Activated naive CD4-positive, alpha-beta T cell treated with anti-CD3 and anti-CD28 coated beads for 36 hours (primary cell): ENCODE measurements around the gene SRPK2. TPM values are rescaled to one million over a fixed set of nuclear protein-coding genes. Genes with fewer than 3 reads are reported as not detected.
A peak's percentile ranks its signal among the peaks of the same experiment; 100 is the strongest.

Experiments
- CTCF ChIA-PET: fragments of 350-600 bp; sonication (Branson Sonifier 250); formaldehyde crosslinking; loops from one replicate; lab custom pipeline; 2021; ENCODE audit warnings: antibody characterized with exemption; lab: Charles Lee
- DNase-seq: peaks from one replicate; pipeline ENCODE4 v3.0.0-alpha.2; 2020
- H3K27ac Mint-ChIP-seq: one replicate; pipeline ENCODE4 v1.8.0; 2021; ENCODE audit warnings: mild to moderate bottlenecking, mixed read lengths
- H3K27me3 Mint-ChIP-seq: one replicate; pipeline ENCODE4 v1.8.0; 2021; ENCODE audit warnings: low read depth, mixed read lengths
- H3K36me3 Mint-ChIP-seq: one replicate; pipeline ENCODE4 v1.8.0; 2021; ENCODE audit warnings: low read depth, mixed read lengths
- H3K4me1 Mint-ChIP-seq: one replicate; pipeline ENCODE4 v1.8.0; 2021; ENCODE audit warnings: low read depth, mixed read lengths
- H3K4me3 Mint-ChIP-seq: one replicate; pipeline ENCODE4 v1.8.0; 2021; ENCODE audit warnings: mild to moderate bottlenecking, moderate library complexity, mixed read lengths
- H3K9me3 Mint-ChIP-seq: one replicate; pipeline ENCODE4 v1.8.0; 2021; ENCODE audit warnings: mixed read lengths
- intact Hi-C: fragments of 100-400 bp; cut with micrococcal nuclease; formaldehyde crosslinking; loops from one replicate; pipeline ENCODE4 v1.15.1; 2023
- total RNA-seq, 2 experiments: library from RNA; stranded (reverse); gene quantifications; one replicate each; pipeline ENCODE4 v1.2.3, GENCODE V29; 2021

The SRPK2 gene
- total RNA-seq, 2 experiments from 2014 or later: 41.1 to 43.3 TPM

GRCh38 chr7:105154084-105154483 lies 234.6 kb downstream of the SRPK2 start:
- Mint-ChIP-seq H3K27ac (no peak overlapping the region), H3K4me1 (peaks cover 4% of the 10 kb centered on the region), H3K9me3 (no peaks in the 10 kb centered on the region), H3K27me3 (no peaks in the 10 kb centered on the region), H3K4me3 (no peak overlapping the region), H3K36me3 (peaks cover 6% of the 10 kb centered on the region)
- CTCF ChIA-PET: interaction anchor here (0.6 to 2.5 kb wide), 8 partner anchors 14 to 412 kb away, joined by 3 to 10 read pairs (median 6); no protein-coding TSS in a partner anchor
- no peak for DNase-seq
- intact Hi-C loops: loop anchor here (5.0 kb wide), 1 partner anchor 232 kb away; no protein-coding TSS in a partner anchor

GRCh38 chr7:105153531-105153930 lies 235.2 kb downstream of the SRPK2 start:
- intact Hi-C loops: loop anchor here (1.0 to 5.0 kb wide), 4 partner anchors 183 to 436 kb away; no protein-coding TSS in a partner anchor
- Mint-ChIP-seq H3K4me3 (no peak overlapping the region), H3K27me3 (no peaks in the 10 kb centered on the region), H3K4me1 (peaks cover 4% of the 10 kb centered on the region), H3K27ac (peak overlapping the region; percentile 4), H3K36me3 (peaks cover 6% of the 10 kb centered on the region), H3K9me3 (no peaks in the 10 kb centered on the region)
- CTCF ChIA-PET: interaction anchor here (0.6 to 2.5 kb wide), 11 partner anchors 13 to 413 kb away, joined by 3 to 10 read pairs (median 4); no protein-coding TSS in a partner anchor
- DNase-seq: no peak

GRCh38 chr7:105151152-105151551 lies 237.6 kb downstream of the SRPK2 start:
- CTCF ChIA-PET: interaction anchor here (0.5 kb wide), 1 partner anchor 179 kb away, joined by 4 read pairs; no protein-coding TSS in a partner anchor
- intact Hi-C loops: loop anchor here (5.0 kb wide), 1 partner anchor 229 kb away; no protein-coding TSS in a partner anchor
- no peak overlapping the region for H3K4me3 Mint-ChIP-seq
- H3K36me3 Mint-ChIP-seq: peaks cover 2% of the 10 kb centered on the region
- H3K27me3 Mint-ChIP-seq: no peaks in the 10 kb centered on the region
- no peak overlapping the region for H3K27ac Mint-ChIP-seq
- H3K9me3 Mint-ChIP-seq: no peaks in the 10 kb centered on the region
- DNase-seq: no peak
- H3K4me1 Mint-ChIP-seq: peaks cover 4% of the 10 kb centered on the region

- DNase-seq: no peak
- no peaks in the 10 kb centered on the region for H3K27me3 Mint-ChIP-seq
- CTCF ChIA-PET: interaction anchor here (0.6 kb wide), 1 partner anchor 194 kb away, joined by 3 read pairs; no protein-coding TSS in a partner anchor
- intact Hi-C loops: loop anchor here (5.0 kb wide), 1 partner anchor 228 kb away; no protein-coding TSS in a partner anchor
- H3K27ac Mint-ChIP-seq: no peak overlapping the region
- peaks cover 4% of the 10 kb centered on the region for H3K4me1 Mint-ChIP-seq
- H3K4me3 Mint-ChIP-seq: no peak overlapping the region
- no peaks in the 10 kb centered on the region for H3K9me3 Mint-ChIP-seq
- no peaks in the 10 kb centered on the region for H3K36me3 Mint-ChIP-seq
These were observed 238.9 kb downstream of the SRPK2 start for GRCh38 chr7:105149827-105150226.

- H3K4me1 Mint-ChIP-seq: no peaks in the 10 kb centered on the region
- intact Hi-C loops: no loop called here
- CTCF ChIA-PET: interaction anchor here (0.8 kb wide), 1 partner anchor 25 kb away, joined by 3 read pairs; no protein-coding TSS in a partner anchor
- H3K27me3 Mint-ChIP-seq: no peaks in the 10 kb centered on the region
- no peaks in the 10 kb centered on the region for H3K9me3 Mint-ChIP-seq
- no peak for DNase-seq
- H3K4me3 Mint-ChIP-seq: no peak overlapping the region
- peaks cover 13% of the 10 kb centered on the region for H3K36me3 Mint-ChIP-seq
- no peak overlapping the region for H3K27ac Mint-ChIP-seq
These were observed 247.7 kb downstream of the SRPK2 start for GRCh38 chr7:105141068-105141467.

GRCh38 chr7:105139381-105139780 lies 249.3 kb downstream of the SRPK2 start:
- H3K36me3 Mint-ChIP-seq: peaks cover 13% of the 10 kb centered on the region

GRCh38 chr7:105137898-105138297 lies 250.8 kb downstream of the SRPK2 start:
- Mint-ChIP-seq H3K27ac (no peak overlapping the region), H3K9me3 (no peaks in the 10 kb centered on the region), H3K4me3 (no peak overlapping the region), H3K27me3 (no peaks in the 10 kb centered on the region), H3K4me1 (peaks cover 2% of the 10 kb centered on the region), H3K36me3 (peaks cover 13% of the 10 kb centered on the region)
- CTCF ChIA-PET: no interaction called here
- DNase-seq: no peak
- intact Hi-C loops: loop anchor here (5.0 kb wide), 1 partner anchor 216 kb away; no protein-coding TSS in a partner anchor

More at GRCh38 chr7:105139381-105139780, 249.3 kb downstream of the SRPK2 start:
- H3K27me3 Mint-ChIP-seq: no peaks in the 10 kb centered on the region
- intact Hi-C loops: loop anchor here (5.0 kb wide), 1 partner anchor 217 kb away; no protein-coding TSS in a partner anchor
- CTCF ChIA-PET: interaction anchor here (0.6 to 1.3 kb wide), 2 partner anchors 158 to 414 kb away, joined by 3 read pairs; no protein-coding TSS in a partner anchor
- no peak for DNase-seq
- no peak overlapping the region for H3K27ac Mint-ChIP-seq
- peaks cover 2% of the 10 kb centered on the region for H3K4me1 Mint-ChIP-seq
- no peaks in the 10 kb centered on the region for H3K9me3 Mint-ChIP-seq
- no peak overlapping the region for H3K4me3 Mint-ChIP-seq

- CTCF ChIA-PET: interaction anchor here (1.1 to 1.3 kb wide), 3 partner anchors 10 to 206 kb away, joined by 3 to 5 read pairs (median 4); no protein-coding TSS in a partner anchor
These were observed 252.5 kb downstream of the SRPK2 start for GRCh38 chr7:105136221-105136620.

GRCh38 chr7:105133986-105134655 lies 254.6 kb downstream of the SRPK2 start:
- Mint-ChIP-seq H3K4me1 (peaks cover 7% of the 10 kb centered on the region), H3K9me3 (no peaks in the 10 kb centered on the region), H3K27ac (no peak overlapping the region), H3K27me3 (no peaks in the 10 kb centered on the region), H3K36me3 (peaks cover 11% of the 10 kb centered on the region), H3K4me3 (no peak overlapping the region)
- CTCF ChIA-PET: no interaction called here
- DNase-seq: no peak
- intact Hi-C loops: no loop called here

More at GRCh38 chr7:105136221-105136620, 252.5 kb downstream of the SRPK2 start:
- no peaks in the 10 kb centered on the region for H3K27me3 Mint-ChIP-seq
- intact Hi-C loops: loop anchor here (5.0 kb wide), 1 partner anchor 214 kb away; no protein-coding TSS in a partner anchor
- no peak for DNase-seq
- H3K9me3 Mint-ChIP-seq: no peaks in the 10 kb centered on the region
- no peak overlapping the region for H3K27ac Mint-ChIP-seq
- no peak overlapping the region for H3K4me3 Mint-ChIP-seq
- peaks cover 5% of the 10 kb centered on the region for H3K4me1 Mint-ChIP-seq
- peaks cover 9% of the 10 kb centered on the region for H3K36me3 Mint-ChIP-seq

- intact Hi-C loops: no loop called here
- Mint-ChIP-seq H3K27me3 (no peaks in the 10 kb centered on the region), H3K4me1 (peaks cover 7% of the 10 kb centered on the region), H3K9me3 (no peaks in the 10 kb centered on the region), H3K27ac (no peak overlapping the region), H3K36me3 (peaks cover 11% of the 10 kb centered on the region), H3K4me3 (no peak overlapping the region)
- no peak for DNase-seq
- CTCF ChIA-PET: no interaction called here
These were observed 255.4 kb downstream of the SRPK2 start for GRCh38 chr7:105133358-105133757.

GRCh38 chr7:105132835-105133234 lies 255.9 kb downstream of the SRPK2 start:
- Mint-ChIP-seq H3K36me3 (peaks cover 10% of the 10 kb centered on the region), H3K27me3 (no peaks in the 10 kb centered on the region), H3K4me1 (peaks cover 7% of the 10 kb centered on the region), H3K4me3 (no peak overlapping the region), H3K9me3 (no peaks in the 10 kb centered on the region), H3K27ac (no peak overlapping the region)
- no peak for DNase-seq
- CTCF ChIA-PET: no interaction called here
- intact Hi-C loops: no loop called here

- Mint-ChIP-seq H3K27ac (no peak overlapping the region), H3K27me3 (no peaks in the 10 kb centered on the region), H3K36me3 (peaks cover 10% of the 10 kb centered on the region), H3K9me3 (no peaks in the 10 kb centered on the region), H3K4me1 (peaks cover 11% of the 10 kb centered on the region), H3K4me3 (no peak overlapping the region)
- no peak for DNase-seq
- CTCF ChIA-PET: no interaction called here
- intact Hi-C loops: no loop called here
These were observed 256.4 kb downstream of the SRPK2 start for GRCh38 chr7:105132335-105132734.
